GM12801 (cell line): ENCODE data around the gene SHCBP1L.

ENCODE experiments used
- TF ChIP-seq, protein P1 (sequence below): IDR thresholded peaks from one replicate; pipeline ENCODE4 v1.5.1; 2011; ENCODE audit warnings: control low read depth; ENCODE audit not compliant: insufficient read length; ENCODE audit errors: extremely low read depth

Gene SHCBP1L

DNA sequence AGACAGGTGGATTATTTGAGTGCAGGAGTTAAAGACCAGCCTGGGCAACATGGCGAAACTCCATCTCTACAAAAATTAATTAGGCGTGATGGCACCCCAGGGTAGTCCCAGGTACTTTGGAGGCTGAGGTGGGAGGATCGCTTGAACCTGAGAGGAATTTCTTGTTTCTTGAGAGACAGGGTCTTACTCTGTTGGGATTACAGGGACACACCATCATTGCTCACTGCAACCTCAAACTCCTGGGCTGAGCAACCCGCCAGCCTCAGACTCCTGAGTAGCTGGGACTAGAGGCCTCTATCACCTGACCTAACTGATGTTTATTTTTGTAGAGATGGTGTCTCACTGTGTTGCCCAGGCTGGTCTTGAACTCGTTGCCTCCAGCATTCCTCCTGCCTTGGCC, 89.0 kb downstream of the SHCBP1L start:
- TF ChIP-seq, protein P1, sequence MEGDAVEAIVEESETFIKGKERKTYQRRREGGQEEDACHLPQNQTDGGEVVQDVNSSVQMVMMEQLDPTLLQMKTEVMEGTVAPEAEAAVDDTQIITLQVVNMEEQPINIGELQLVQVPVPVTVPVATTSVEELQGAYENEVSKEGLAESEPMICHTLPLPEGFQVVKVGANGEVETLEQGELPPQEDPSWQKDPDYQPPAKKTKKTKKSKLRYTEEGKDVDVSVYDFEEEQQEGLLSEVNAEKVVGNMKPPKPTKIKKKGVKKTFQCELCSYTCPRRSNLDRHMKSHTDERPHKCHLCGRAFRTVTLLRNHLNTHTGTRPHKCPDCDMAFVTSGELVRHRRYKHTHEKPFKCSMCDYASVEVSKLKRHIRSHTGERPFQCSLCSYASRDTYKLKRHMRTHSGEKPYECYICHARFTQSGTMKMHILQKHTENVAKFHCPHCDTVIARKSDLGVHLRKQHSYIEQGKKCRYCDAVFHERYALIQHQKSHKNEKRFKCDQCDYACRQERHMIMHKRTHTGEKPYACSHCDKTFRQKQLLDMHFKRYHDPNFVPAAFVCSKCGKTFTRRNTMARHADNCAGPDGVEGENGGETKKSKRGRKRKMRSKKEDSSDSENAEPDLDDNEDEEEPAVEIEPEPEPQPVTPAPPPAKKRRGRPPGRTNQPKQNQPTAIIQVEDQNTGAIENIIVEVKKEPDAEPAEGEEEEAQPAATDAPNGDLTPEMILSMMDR = no peak

DNA sequence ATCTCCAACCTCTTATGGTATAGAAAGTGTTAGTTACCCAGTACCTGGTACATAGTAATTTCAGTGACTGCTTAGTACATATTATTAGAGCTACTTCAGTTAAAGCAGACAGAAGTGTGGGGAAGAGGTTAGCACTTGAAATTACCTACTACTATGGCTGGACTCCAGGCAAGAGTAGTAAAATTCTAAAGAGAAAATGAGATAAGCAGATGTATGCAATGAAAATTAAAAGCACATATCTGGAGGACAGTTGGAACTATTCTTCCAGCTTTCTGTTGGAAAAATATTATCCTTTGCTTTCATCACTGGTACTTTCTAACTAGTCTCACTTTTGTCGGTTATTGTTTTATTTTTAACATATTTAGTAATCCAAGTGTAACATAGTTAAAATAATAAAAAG, 90.1 kb downstream of the SHCBP1L start:
- TF ChIP-seq, protein P1 = no peak

DNA sequence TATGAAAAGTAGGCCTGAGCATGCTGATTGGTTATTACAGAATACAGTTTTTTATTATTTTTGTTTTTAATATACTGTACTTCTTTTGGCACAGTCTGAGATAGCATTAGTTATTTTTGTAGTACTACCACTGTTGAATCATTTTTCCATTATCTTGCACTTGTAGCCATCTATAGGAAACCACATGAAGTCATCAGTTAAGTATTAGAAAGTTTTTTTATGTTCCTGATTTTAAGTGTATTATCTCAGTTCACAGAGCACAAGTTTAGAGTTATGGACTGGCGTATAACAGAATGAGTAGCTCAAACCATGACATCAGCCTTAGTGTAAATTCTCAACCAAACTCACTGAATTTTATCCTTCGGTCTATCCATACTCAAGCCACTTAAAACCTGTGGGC, 91.0 kb downstream of the SHCBP1L start:
- TF ChIP-seq, protein P1 = no peak

DNA sequence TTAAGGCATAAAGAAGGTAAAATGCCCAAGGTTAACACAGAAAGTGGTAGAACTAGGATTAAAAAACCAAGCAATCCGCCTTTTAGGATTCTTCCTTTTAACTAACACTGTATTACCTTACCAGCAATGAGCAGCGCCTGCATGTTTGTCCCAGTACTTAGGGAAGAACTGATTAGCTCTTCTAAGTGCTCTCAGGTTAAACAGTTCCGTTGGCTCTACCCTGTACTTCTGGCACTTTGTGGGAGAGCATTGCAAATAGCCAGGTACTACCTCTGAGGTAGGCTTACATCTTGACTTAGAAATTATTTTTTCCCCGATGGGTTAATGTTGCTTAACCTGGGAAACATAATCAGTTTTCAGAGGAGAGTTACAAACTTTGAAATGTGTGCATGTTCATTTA, 92.3 kb downstream of the SHCBP1L start:
- TF ChIP-seq, protein P1 = no peak

DNA sequence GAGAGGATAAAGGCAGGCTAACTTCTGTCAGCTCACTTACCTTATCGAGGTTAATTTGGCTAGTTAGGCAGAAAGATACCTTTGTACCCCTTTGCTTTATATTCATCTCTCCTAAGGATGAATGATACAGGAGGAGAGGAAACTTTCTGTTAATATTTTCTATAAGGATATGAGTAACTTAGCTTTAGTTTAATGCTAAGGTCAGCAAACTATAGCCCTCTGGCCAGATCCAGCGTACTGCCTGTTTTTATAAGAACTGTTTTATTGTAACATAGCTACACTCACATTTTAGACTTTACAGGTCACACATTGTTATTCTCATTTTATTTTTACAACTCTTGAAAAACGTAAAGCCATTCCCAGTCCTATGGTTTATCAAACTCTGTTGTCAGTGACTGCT, 95.8 kb downstream of the SHCBP1L start:
- TF ChIP-seq, protein P1 = no peak

DNA sequence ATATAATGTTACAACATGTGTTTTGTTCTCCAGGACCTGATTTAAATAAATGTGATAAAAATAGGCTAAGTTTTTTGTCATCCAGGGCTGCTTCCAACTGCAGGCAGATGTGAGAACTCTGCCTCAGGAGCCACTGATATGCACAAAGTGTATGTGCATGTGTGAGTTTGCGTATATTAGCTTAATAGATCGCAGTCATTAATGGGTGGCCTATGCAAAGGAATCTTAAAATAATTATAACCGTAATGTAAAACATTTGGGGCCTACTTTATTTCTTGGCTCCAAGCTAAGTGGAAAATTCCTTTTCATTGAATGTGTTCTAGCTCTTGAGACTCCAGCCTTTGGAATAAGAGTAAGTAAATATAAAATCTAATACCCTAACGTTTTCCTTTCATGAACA, 97.1 kb downstream of the SHCBP1L start:
- TF ChIP-seq, protein P1 = no peak

DNA sequence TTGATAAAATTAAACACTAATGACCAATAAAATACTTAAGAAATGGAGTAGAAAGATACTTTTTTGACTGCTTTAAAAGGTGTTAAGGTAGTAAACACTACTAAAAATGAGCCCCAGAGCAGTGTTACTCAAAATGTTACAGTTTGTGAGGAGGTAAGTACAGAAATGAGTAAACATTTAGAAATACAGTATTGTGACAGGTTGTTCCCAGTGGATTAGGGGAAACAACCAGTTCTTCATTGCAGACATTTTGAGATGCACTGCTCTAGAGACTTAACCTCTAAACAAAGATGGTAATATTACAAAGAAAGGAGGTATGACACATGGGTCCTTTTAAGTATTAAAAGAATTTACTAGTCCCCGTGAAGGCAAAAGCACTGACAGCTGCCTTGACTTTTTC, 101.1 kb downstream of the SHCBP1L start:
- TF ChIP-seq, protein P1 = no peak

DNA sequence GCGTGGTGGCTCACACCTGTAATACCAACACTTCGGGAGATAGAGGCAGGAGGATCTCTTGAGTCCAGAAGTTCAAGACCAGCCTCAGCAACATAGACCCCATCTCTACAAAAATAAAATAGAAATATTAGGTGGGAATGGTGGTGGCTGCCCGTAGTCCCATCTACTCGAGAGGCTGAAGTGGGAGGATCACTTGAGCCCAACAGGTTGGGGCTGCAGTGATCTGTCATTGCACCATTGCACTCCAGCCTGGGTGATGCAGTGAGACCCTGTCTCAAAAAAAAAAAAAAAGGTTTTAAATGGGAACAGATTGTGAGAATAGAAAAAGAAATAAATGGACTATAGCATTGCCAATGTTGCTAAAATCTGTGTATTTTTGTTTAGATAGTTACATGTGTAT, 102.6 kb downstream of the SHCBP1L start:
- TF ChIP-seq, protein P1 = no peak
